Astrocyte (in vitro differentiated cells and primary cell): Measurements from ENCODE around the gene SMYD1. TPM values are rescaled to one million over a fixed set of nuclear protein-coding genes. Genes with fewer than 3 reads are reported as not detected.

Experiments
- DNase-seq: peaks from one replicate; pipeline ENCODE4 v3.0.0-alpha.2; 2010; ENCODE audit warnings: low read depth
- FAIRE-seq: peaks from 2 replicates; lab custom pipeline; 2011; peaks lifted over from hg19 to GRCh38; lab: Jason Lieb, UNC
- H2AFZ ChIP-seq: 2 replicates; pipeline ENCODE4 v1.6.0; 2012; ENCODE audit warnings: low read depth, low read length, inconsistent platforms
- H3K27ac ChIP-seq: 2 replicates; pipeline ENCODE4 v1.5.1; 2011; ENCODE audit warnings: low read depth, low read length, inconsistent platforms
- H3K27me3 ChIP-seq: 2 replicates; pipeline ENCODE4 v1.6.0; 2011; ENCODE audit warnings: low read length, inconsistent platforms; ENCODE audit not compliant: insufficient read depth
- H3K36me3 ChIP-seq: 2 replicates; pipeline ENCODE4 v1.5.1; 2011; ENCODE audit warnings: low read length, inconsistent platforms; ENCODE audit not compliant: insufficient read depth
- H3K4me1 ChIP-seq: 2 replicates; pipeline ENCODE4 v1.5.1; 2011; ENCODE audit warnings: low read length, inconsistent platforms; ENCODE audit not compliant: insufficient read depth
- H3K4me2 ChIP-seq: 2 replicates; pipeline ENCODE4 v1.6.0; 2012; ENCODE audit warnings: low read length, inconsistent platforms
- H3K4me3 ChIP-seq: 2 replicates; pipeline ENCODE4 v1.5.1; 2011; ENCODE audit warnings: low read depth, mild to moderate bottlenecking, low read length, inconsistent platforms; ENCODE audit not compliant: insufficient read depth
- H3K79me2 ChIP-seq: 2 replicates; pipeline ENCODE4 v1.6.0; 2012; ENCODE audit warnings: mild to moderate bottlenecking, low read length, inconsistent platforms; ENCODE audit not compliant: insufficient read depth
- H3K9ac ChIP-seq: 2 replicates; pipeline ENCODE4 v1.6.0; 2012; ENCODE audit warnings: mild to moderate bottlenecking, low read length, inconsistent platforms
- H3K9me3 ChIP-seq: 2 replicates; pipeline ENCODE4 v1.5.1; 2012; ENCODE audit warnings: low read depth, mild to moderate bottlenecking, low read length, inconsistent platforms; ENCODE audit not compliant: insufficient read depth
- H4K20me1 ChIP-seq: 2 replicates; pipeline ENCODE4 v1.6.0; 2012; ENCODE audit warnings: low read length, inconsistent platforms; ENCODE audit not compliant: insufficient read depth
- H3K27ac Mint-ChIP-seq: one replicate; pipeline ENCODE4 v1.8.0; 2021; ENCODE audit warnings: mild to moderate bottlenecking, mixed read lengths; ENCODE audit not compliant: unreplicated experiment
- H3K27me3 Mint-ChIP-seq: one replicate; pipeline ENCODE4 v1.8.0; 2021; ENCODE audit warnings: low read depth, mixed read lengths; ENCODE audit not compliant: unreplicated experiment
- H3K36me3 Mint-ChIP-seq: one replicate; pipeline ENCODE4 v1.8.0; 2021; ENCODE audit warnings: low read depth, mixed read lengths; ENCODE audit not compliant: unreplicated experiment
- H3K4me1 Mint-ChIP-seq: one replicate; pipeline ENCODE4 v1.8.0; 2021; ENCODE audit warnings: low read depth, mixed read lengths; ENCODE audit not compliant: unreplicated experiment
- H3K4me3 Mint-ChIP-seq: one replicate; pipeline ENCODE4 v1.8.0; 2021; ENCODE audit warnings: mild to moderate bottlenecking, moderate library complexity, mixed read lengths; ENCODE audit not compliant: unreplicated experiment
- H3K9me3 Mint-ChIP-seq: one replicate; pipeline ENCODE4 v1.8.0; 2021; ENCODE audit warnings: mild to moderate bottlenecking, mixed read lengths; ENCODE audit not compliant: unreplicated experiment
- CTCF ChIP-seq: IDR thresholded peaks from 2 replicates; pipeline ENCODE4 v1.5.1; 2011; ENCODE audit warnings: low read depth, mild to moderate bottlenecking, inconsistent platforms, low read length, moderate library complexity; ENCODE audit not compliant: insufficient read depth
- EZH2 ChIP-seq: IDR thresholded peaks from 2 replicates; pipeline ENCODE4 v1.6.1; 2012; ENCODE audit warnings: mild to moderate bottlenecking, low read length, inconsistent platforms; ENCODE audit not compliant: insufficient read depth
- total RNA-seq: library from RNA; stranded (reverse); gene quantifications from 2 replicates; pipeline ENCODE4 v1.2.1, GENCODE V29; 2021

The SMYD1 gene
- total RNA-seq, 1 donor from 2014 or later, result not detected

DNA sequence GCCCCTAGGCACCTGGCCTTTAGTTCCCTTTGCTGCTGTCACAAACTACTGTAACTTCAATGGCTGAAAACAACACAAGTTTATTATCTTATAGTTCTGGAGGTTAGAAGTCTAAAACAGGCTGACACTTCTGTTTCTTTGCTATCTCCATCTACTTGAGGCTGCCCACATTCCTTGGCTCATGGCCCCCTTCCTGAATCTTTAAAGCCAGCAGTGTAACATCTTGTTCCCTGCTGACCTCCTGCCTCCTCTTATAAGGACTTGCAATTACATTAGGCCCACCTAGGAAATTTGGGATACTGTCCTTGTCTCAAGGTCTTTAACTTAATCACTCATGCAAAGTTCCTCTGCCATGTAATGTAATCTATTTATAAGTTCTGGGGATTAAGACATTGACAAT is 6.5 kb downstream of the SMYD1 start:
- Histone ChIP-seq H3K27ac (no peak overlapping the region), H3K79me2 (no peaks in the 10 kb centered on the region), H3K9ac (no peak overlapping the region), H4K20me1 (no peaks in the 10 kb centered on the region), H2AFZ (no peak overlapping the region), H3K9me3 (no peaks in the 10 kb centered on the region), H3K4me1 (peaks cover 5% of the 10 kb centered on the region), H3K36me3 (no peaks in the 10 kb centered on the region), H3K4me2 (no peak overlapping the region), H3K4me3 (no peak overlapping the region), H3K27me3 (no peaks in the 10 kb centered on the region)
- H3K36me3 Mint-ChIP-seq, result no peaks in the 10 kb centered on the region
- peaks cover 9% of the 10 kb centered on the region for H3K9me3 Mint-ChIP-seq
- TF ChIP-seq EZH2, result no peak
- TF ChIP-seq CTCF, result no peak
- DNase-seq (no peak), FAIRE-seq (no peak)
- H3K4me3 Mint-ChIP-seq, result no peak overlapping the region
- H3K4me1 Mint-ChIP-seq, result peaks cover 5% of the 10 kb centered on the region
- H3K27me3 Mint-ChIP-seq, result peaks cover 2% of the 10 kb centered on the region
- peak overlapping the region; percentile 58 for H3K27ac Mint-ChIP-seq

DNA sequence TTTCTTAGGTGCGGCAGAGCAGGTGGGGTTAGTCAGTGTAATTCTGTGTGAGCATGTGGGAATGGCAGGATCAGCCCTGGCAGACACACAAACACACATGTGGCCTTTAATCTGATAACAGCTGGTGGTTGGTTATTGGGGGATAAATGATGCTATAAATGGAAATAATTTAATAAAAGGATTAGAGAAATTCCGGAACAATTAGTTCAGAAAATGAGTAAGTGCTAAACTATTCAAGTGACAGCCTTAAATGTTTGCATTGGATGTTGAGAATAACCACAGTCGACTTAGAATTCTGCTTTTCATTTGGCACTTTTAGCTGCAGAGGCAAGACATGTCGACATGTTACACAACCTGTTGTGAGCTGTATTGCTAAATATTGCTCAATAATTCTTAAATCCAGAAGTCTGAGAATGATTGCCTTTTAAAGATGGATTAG is 7.2 kb downstream of the SMYD1 start:
- TF ChIP-seq CTCF, result no peak
- no peak for TF ChIP-seq EZH2
- Histone ChIP-seq H3K79me2 (no peaks in the 10 kb centered on the region), H3K9ac (no peak overlapping the region), H3K4me2 (no peak overlapping the region), H3K27ac (no peak overlapping the region), H3K9me3 (no peaks in the 10 kb centered on the region), H2AFZ (no peak overlapping the region), H3K36me3 (no peaks in the 10 kb centered on the region), H4K20me1 (no peaks in the 10 kb centered on the region), H3K27me3 (no peaks in the 10 kb centered on the region), H3K4me1 (peaks cover 5% of the 10 kb centered on the region), H3K4me3 (no peak overlapping the region)
- Mint-ChIP-seq H3K9me3 (peaks cover 9% of the 10 kb centered on the region), H3K4me1 (peaks cover 2% of the 10 kb centered on the region), H3K27ac (no peak overlapping the region), H3K36me3 (no peaks in the 10 kb centered on the region), H3K4me3 (no peak overlapping the region), H3K27me3 (peaks cover 2% of the 10 kb centered on the region)
- DNase-seq (peak; percentile 88), FAIRE-seq (no peak)

DNA sequence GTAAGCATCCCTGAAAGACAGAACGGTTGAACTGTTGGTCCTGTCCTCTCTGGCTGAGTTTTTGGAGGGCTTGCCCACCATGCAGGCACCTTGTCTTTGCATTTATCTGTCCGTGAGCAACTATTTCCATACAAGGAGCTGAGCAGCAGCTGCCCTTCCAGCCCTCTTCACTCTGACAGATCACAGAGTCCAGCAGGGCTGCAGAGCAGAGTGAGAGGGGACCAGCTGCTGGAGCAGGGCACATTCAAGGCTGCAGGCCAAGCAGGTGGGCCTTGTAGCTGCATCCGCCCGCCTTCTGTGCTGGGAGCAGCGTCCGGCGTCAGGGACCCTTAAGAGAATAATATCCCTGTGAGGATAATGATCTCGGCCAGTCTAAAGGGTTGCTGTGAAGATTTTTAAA is 9.5 kb downstream of the SMYD1 start:
- H3K4me2 ChIP-seq, result no peak overlapping the region

More for the DNA sequence above, 9.5 kb downstream of the SMYD1 start:
- Histone ChIP-seq H2AFZ (no peak overlapping the region), H3K27me3 (peaks cover 2% of the 10 kb centered on the region), H3K4me3 (no peak overlapping the region), H4K20me1 (no peaks in the 10 kb centered on the region), H3K9me3 (no peaks in the 10 kb centered on the region), H3K79me2 (no peaks in the 10 kb centered on the region), H3K9ac (no peak overlapping the region), H3K27ac (no peak overlapping the region), H3K36me3 (no peaks in the 10 kb centered on the region), H3K4me1 (peaks cover 5% of the 10 kb centered on the region)
- DNase-seq (no peak), FAIRE-seq (no peak)
- Mint-ChIP-seq H3K27me3 (peaks cover 2% of the 10 kb centered on the region), H3K27ac (no peak overlapping the region), H3K4me1 (peaks cover 2% of the 10 kb centered on the region), H3K4me3 (no peak overlapping the region), H3K36me3 (no peaks in the 10 kb centered on the region), H3K9me3 (peaks cover 9% of the 10 kb centered on the region)
- TF ChIP-seq CTCF (no peak), EZH2 (no peak)
